ENCODE results near the gene TXLNA. TPM values are rescaled to one million over a fixed set of nuclear protein-coding genes. Genes with fewer than 3 reads are reported as not detected.
A peak's percentile ranks its signal among the peaks of the same experiment; 100 is the strongest.
"Not testable (repeated sequence)": the region's sequence is repeated elsewhere in the genome, so short reads cannot be mapped to it uniquely, and the experiment has no call there.

The TXLNA gene
- total RNA-seq (ENCODE audit: low replicate concordance) = 37.2 and 51.0 TPM in 2 replicates

DNA sequence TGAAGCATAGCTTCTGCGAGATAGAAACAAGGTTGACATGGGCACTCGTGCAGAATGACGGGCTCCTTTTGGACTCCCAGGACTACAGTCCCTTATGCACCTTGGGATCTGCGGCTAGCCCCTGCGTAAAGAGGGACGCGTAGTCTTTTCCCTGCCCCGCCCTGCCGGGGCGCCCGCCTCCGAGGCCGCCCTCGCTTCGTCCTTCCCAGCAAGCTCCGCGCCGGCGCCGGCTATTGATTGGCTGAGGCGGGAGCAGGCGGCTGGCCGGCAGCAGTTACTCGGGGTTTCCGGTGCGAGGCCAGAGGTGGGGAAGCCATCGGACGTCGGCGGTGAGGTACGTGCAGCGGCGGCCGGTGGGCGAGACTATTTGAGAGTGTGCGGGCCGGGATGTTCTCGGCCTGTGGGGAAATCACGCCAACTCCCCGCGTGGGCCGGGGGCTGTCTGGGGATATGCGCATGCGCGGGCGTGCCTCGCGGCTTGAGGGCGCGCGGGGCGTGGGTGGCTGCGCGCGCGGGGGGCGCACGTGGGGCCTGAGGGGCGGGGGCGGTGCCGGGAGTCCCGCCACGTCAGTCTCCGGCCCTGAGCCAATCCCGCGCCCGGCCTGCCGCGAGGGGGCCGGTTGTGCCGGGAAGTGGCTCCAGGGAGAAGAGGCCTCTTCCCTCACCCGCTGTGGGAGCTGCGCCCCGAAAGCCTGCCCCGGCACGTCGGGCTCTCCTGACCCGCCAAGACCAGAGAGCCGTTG lies at the start of gene TXLNA:
Gene TXLNA, plus strand, starts transcription at position 233 of the 743 bp plus-strand sequence. CDS start 671 bp downstream, outside the sequence.
- Mint-ChIP-seq H3K27ac (peak within 1 kb of the TSS; percentile 98), H3K4me1 (peaks cover 21% of the 10 kb centered on the region), H3K4me3 (peak within 1 kb of the TSS; percentile 95), H3K27me3 (ENCODE audit: insufficient read depth, low read depth) (peaks cover 2% of the 10 kb centered on the region), H3K36me3 (peaks cover 22% of the 10 kb centered on the region), H3K9me3 (no peaks in the 10 kb centered on the region)
- peak within 1 kb of the TSS; percentile 71 for H3K9ac ChIP-seq
- H3F3A ChIP-seq (ENCODE audit: low read depth) = peaks cover 38% of the 10 kb centered on the region
- peak within 1 kb of the TSS; percentile 70 for H3K4me3 ChIP-seq
- H3K4me1 ChIP-seq = peaks cover 16% of the 10 kb centered on the region
- H4K20me1 ChIP-seq (ENCODE audit: low read depth) = peaks cover 30% of the 10 kb centered on the region
- peaks cover 46% of the 10 kb centered on the region for H3K79me2 ChIP-seq (ENCODE audit: low read depth)
- H3K36me3 ChIP-seq = no peaks in the 10 kb centered on the region
- TF ChIP-seq EZH2 (IDR thresholded peaks at IDR 0.05) = no peak
- TF ChIP-seq, protein P1, sequence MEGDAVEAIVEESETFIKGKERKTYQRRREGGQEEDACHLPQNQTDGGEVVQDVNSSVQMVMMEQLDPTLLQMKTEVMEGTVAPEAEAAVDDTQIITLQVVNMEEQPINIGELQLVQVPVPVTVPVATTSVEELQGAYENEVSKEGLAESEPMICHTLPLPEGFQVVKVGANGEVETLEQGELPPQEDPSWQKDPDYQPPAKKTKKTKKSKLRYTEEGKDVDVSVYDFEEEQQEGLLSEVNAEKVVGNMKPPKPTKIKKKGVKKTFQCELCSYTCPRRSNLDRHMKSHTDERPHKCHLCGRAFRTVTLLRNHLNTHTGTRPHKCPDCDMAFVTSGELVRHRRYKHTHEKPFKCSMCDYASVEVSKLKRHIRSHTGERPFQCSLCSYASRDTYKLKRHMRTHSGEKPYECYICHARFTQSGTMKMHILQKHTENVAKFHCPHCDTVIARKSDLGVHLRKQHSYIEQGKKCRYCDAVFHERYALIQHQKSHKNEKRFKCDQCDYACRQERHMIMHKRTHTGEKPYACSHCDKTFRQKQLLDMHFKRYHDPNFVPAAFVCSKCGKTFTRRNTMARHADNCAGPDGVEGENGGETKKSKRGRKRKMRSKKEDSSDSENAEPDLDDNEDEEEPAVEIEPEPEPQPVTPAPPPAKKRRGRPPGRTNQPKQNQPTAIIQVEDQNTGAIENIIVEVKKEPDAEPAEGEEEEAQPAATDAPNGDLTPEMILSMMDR (IDR thresholded peaks at IDR 0.05) = peak; percentile 3
- peak within 1 kb of the TSS; percentile 76 for H3K27ac ChIP-seq
- no peaks in the 10 kb centered on the region for H3K27me3 ChIP-seq
- peak; percentile 94 for DNase-seq (ENCODE audit: low spot score)
- no peaks in the 10 kb centered on the region for H3K9me3 ChIP-seq (ENCODE audit: low read depth)
- H3K4me2 ChIP-seq = peak within 1 kb of the TSS; percentile 99
- H2AFZ ChIP-seq (replicated peaks) = peak within 1 kb of the TSS; percentile 92

DNA sequence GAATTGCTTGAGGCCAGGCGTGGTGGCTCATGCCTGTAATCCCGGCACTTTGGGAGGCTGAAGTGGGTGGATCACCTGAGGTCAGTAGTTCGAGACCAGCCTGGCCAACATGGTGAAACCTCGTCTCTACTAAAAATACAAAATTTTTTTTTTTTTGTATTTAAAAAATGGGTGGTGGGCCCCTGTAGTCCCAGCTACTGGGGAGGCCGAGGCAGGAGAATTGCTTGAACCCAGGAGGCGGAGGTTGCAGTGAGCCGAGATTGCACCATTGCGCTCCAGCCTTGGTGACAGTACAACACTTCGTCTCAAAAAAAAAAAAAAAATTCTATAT lies 45.6 kb upstream of the TXLNA start:
- H3K9ac ChIP-seq; H3K9me3 Mint-ChIP-seq; H3K4me3 Mint-ChIP-seq; H3K4me1 Mint-ChIP-seq; H3K36me3 ChIP-seq; H3K27ac ChIP-seq; H3K27me3 Mint-ChIP-seq (ENCODE audit: insufficient read depth, low read depth); H3K27ac Mint-ChIP-seq; H3K4me2 ChIP-seq; H3K4me3 ChIP-seq; H3K9me3 ChIP-seq (ENCODE audit: low read depth); H3F3A ChIP-seq (ENCODE audit: low read depth); H3K36me3 Mint-ChIP-seq; H3K27me3 ChIP-seq; H2AFZ ChIP-seq (replicated peaks); H3K4me1 ChIP-seq; DNase-seq (ENCODE audit: low spot score): not testable (repeated sequence)
- peaks cover 23% of the 10 kb centered on the region for H4K20me1 ChIP-seq (ENCODE audit: low read depth)
- peaks cover 97% of the 10 kb centered on the region for H3K79me2 ChIP-seq (ENCODE audit: low read depth)

DNA sequence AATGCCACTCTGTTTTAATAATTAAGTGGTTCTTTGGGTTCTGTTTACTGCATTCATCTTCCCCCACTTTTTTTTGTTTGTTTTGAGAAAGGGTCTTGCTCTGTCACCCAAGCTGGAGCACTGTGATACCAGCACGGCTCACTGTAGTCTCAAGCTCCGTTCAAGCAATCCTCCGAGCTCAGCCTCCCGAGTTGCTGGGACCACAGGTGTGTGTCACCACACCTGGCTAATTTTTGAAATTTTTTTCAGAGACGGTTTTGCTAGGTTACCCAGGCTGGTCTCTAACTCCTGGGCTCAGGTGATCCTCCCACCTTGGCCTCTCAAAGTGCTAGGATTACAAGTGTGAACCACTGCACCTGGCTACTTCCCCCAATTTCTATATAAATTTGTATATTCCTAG lies 42.4 kb upstream of the TXLNA start:
- Histone ChIP-seq H3K4me3 (no peak overlapping the region), H3K79me2 (ENCODE audit: low read depth) (peaks cover 96% of the 10 kb centered on the region), H3K4me2 (no peak overlapping the region), H3K27ac (no peak overlapping the region), H3K9me3 (ENCODE audit: low read depth) (no peaks in the 10 kb centered on the region), H3F3A (ENCODE audit: low read depth) (no peaks in the 10 kb centered on the region), H3K4me1 (no peaks in the 10 kb centered on the region), H3K9ac (no peak overlapping the region), H2AFZ (replicated peaks) (no peak overlapping the region), H3K36me3 (no peaks in the 10 kb centered on the region), H3K27me3 (no peaks in the 10 kb centered on the region), H4K20me1 (ENCODE audit: low read depth) (peaks cover 41% of the 10 kb centered on the region)
- H3K4me3 Mint-ChIP-seq = no peak overlapping the region
- H3K4me1 Mint-ChIP-seq = peaks cover 8% of the 10 kb centered on the region
- no peak for DNase-seq (ENCODE audit: low spot score)
- H3K27me3 Mint-ChIP-seq (ENCODE audit: insufficient read depth, low read depth) = no peaks in the 10 kb centered on the region
- no peaks in the 10 kb centered on the region for H3K9me3 Mint-ChIP-seq
- H3K36me3 Mint-ChIP-seq = peaks cover 10% of the 10 kb centered on the region
- TF ChIP-seq EZH2 (IDR thresholded peaks at IDR 0.05) = no peak
- TF ChIP-seq EZH2phosphoT487 (IDR thresholded peaks at IDR 0.05) = no peak
- TF ChIP-seq, protein P1 (IDR thresholded peaks at IDR 0.05) = no peak
- no peak overlapping the region for H3K27ac Mint-ChIP-seq

DNA sequence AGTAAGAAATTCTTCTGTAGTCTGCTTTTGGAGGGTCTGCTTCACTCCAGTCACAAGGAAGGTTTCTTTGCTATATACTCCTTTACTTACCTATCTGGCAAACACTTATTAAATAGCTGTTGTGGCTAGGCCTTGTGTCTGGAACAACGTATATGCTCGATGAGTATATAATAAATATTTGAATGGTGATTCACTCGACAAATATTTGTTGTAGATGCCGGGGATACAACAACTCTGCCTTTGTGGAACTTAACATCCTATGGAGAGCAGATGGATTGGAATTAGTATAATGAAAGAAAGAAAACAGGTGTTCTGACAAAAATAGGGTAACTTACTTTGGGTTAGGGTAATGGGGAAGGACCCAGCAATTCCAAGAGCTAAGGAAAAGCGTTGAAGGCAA lies 40.5 kb upstream of the TXLNA start:
- no peak for DNase-seq (ENCODE audit: low spot score)
- peaks cover 55% of the 10 kb centered on the region for H4K20me1 ChIP-seq (ENCODE audit: low read depth)
- H3K4me3 ChIP-seq = no peak overlapping the region
- peaks cover 98% of the 10 kb centered on the region for H3K79me2 ChIP-seq (ENCODE audit: low read depth)
- H3K36me3 ChIP-seq = no peaks in the 10 kb centered on the region
- no peaks in the 10 kb centered on the region for H3K9me3 ChIP-seq (ENCODE audit: low read depth)
- no peak overlapping the region for H3K4me3 Mint-ChIP-seq
- no peak overlapping the region for H3K27ac ChIP-seq
- no peak overlapping the region for H3K27ac Mint-ChIP-seq
- H3K4me2 ChIP-seq = no peak overlapping the region
- no peaks in the 10 kb centered on the region for H3K9me3 Mint-ChIP-seq
- no peak overlapping the region for H3K9ac ChIP-seq
- H3F3A ChIP-seq (ENCODE audit: low read depth) = no peaks in the 10 kb centered on the region
- no peaks in the 10 kb centered on the region for H3K27me3 Mint-ChIP-seq (ENCODE audit: insufficient read depth, low read depth)
- H3K27me3 ChIP-seq = no peaks in the 10 kb centered on the region
- peaks cover 20% of the 10 kb centered on the region for H3K4me1 Mint-ChIP-seq
- H3K36me3 Mint-ChIP-seq = peaks cover 10% of the 10 kb centered on the region
- H3K4me1 ChIP-seq = no peaks in the 10 kb centered on the region
- TF ChIP-seq, protein P1 (IDR thresholded peaks at IDR 0.05) = no peak
- TF ChIP-seq EZH2phosphoT487 (IDR thresholded peaks at IDR 0.05) (no peak), EZH2 (IDR thresholded peaks at IDR 0.05) (no peak)
- no peak overlapping the region for H2AFZ ChIP-seq (replicated peaks)
